HUDEP-2 (cell line): ENCODE results near the gene OTOGL.
"Not testable (repeated sequence)": the region's sequence is repeated elsewhere in the genome, so short reads cannot be mapped to it uniquely, and the experiment has no call there.

Experiments used
- DNase-seq, 76 experiments: peaks; one replicate each; lab custom pipeline; 2025; ENCODE audit not compliant: unreplicated experiment in 76 of 76; lab: John Stamatoyannopoulos, UW

The OTOGL gene

GRCh38 chr12:80099259-80099658 lies at the start of gene OTOGL:
OTOGL (plus strand) TSS chr12:80099537; CDS start chr12:80209432, 109,895 bp downstream.
- no peak for DNase-seq

- DNase-seq, result no peak
Measured at GRCh38 chr12:80050236-80050635, 49.1 kb upstream of the OTOGL start.

- DNase-seq, result no peak
Measured at GRCh38 chr12:80053051-80053790, 46.1 kb upstream of the OTOGL start.

- DNase-seq, result no peak
Measured at GRCh38 chr12:80056232-80056631, 43.1 kb upstream of the OTOGL start.

- DNase-seq, result no peak
Measured at GRCh38 chr12:80056845-80057244, 42.5 kb upstream of the OTOGL start.

- DNase-seq, result no peak
Measured at GRCh38 chr12:80058586-80058985, 40.8 kb upstream of the OTOGL start.

GRCh38 chr12:80059102-80059501 lies 40.2 kb upstream of the OTOGL start:
- DNase-seq, result no peak

- DNase-seq, result no peak
Measured at GRCh38 chr12:80059875-80060274, 39.5 kb upstream of the OTOGL start.

GRCh38 chr12:80064269-80064668 lies 35.1 kb upstream of the OTOGL start:
- DNase-seq, result no peak

GRCh38 chr12:80064951-80065350 lies 34.4 kb upstream of the OTOGL start:
- DNase-seq, result no peak

- no peak for DNase-seq
Measured at GRCh38 chr12:80068173-80068572, 31.2 kb upstream of the OTOGL start.

- not testable (repeated sequence) for DNase-seq
Measured at GRCh38 chr12:80083892-80084614, 15.3 kb upstream of the OTOGL start.

GRCh38 chr12:80086025-80086424 lies 13.3 kb upstream of the OTOGL start:
- no peak for DNase-seq

- DNase-seq, result no peak
Measured at GRCh38 chr12:80087486-80088213, 11.7 kb upstream of the OTOGL start.

- no peak for DNase-seq
Measured at GRCh38 chr12:80100591-80100990, 1.3 kb downstream of the OTOGL start.

- DNase-seq, result no peak
Measured at GRCh38 chr12:80101126-80101525, 1.8 kb downstream of the OTOGL start.

- DNase-seq, result no peak
Measured at GRCh38 chr12:80107221-80107620, 7.9 kb downstream of the OTOGL start.

GRCh38 chr12:80116735-80117134 lies 17.4 kb downstream of the OTOGL start:
- DNase-seq, result no peak

- no peak for DNase-seq
Measured at GRCh38 chr12:80118565-80119324, 19.4 kb downstream of the OTOGL start.

- no peak for DNase-seq
Measured at GRCh38 chr12:80120994-80121393, 21.7 kb downstream of the OTOGL start.

GRCh38 chr12:80121661-80122060 lies 22.3 kb downstream of the OTOGL start:
- no peak for DNase-seq
